ENCODE measurements around the gene RNASET2. TPM values are rescaled to one million over a fixed set of nuclear protein-coding genes. Genes with fewer than 3 reads are reported as not detected.

The RNASET2 gene
- total and polyA plus RNA-seq, 10 of the 15 experiments (the other 5 are each of a cell fraction or from before 2014, with no cell fraction given) = 5.5 to 225 (median 50.2) TPM

- no peak for TF ChIP-seq EGR1 (IDR thresholded peaks at IDR 0.05; ENCODE audit: borderline replicate concordance in 1 of 2, low read depth in 2 of 2, low read length in 2 of 2)
- no peak for TF ChIP-seq NFYB (IDR thresholded peaks at IDR 0.05; ENCODE audit: insufficient read depth, low read depth, low read length)
- TF ChIP-seq SRF (IDR thresholded peaks at IDR 0.05; ENCODE audit: low read depth in 2 of 2, low read length in 2 of 2) = no peak
- no peak for TF ChIP-seq EED (IDR thresholded peaks at IDR 0.05; ENCODE audit: low read depth)
- TF ChIP-seq ZBED1 (IDR thresholded peaks at IDR 0.05; ENCODE audit: borderline replicate concordance) = no peak
- TF ChIP-seq PAX5 (IDR thresholded peaks at IDR 0.05; ENCODE audit: borderline replicate concordance, low read depth, low read length) = no peak
- TF ChIP-seq EP300 (IDR thresholded peaks at IDR 0.05; ENCODE audit: borderline replicate concordance in 1 of 2, control insufficient read depth in 1 of 2, low read depth in 2 of 2, low read length in 2 of 2) = no peak
- no peak for TF ChIP-seq IRF4 (IDR thresholded peaks at IDR 0.05; ENCODE audit: low read depth, low read length)
- TF ChIP-seq ETV6 (conservative IDR thresholded peaks at IDR 0.05 in 1 of 2, IDR thresholded peaks at IDR 0.05 in 1 of 2; ENCODE audit: borderline replicate concordance in 1 of 2, low read depth in 1 of 2) = no peak
- TF ChIP-seq NR2F1 (conservative IDR thresholded peaks at IDR 0.05) = no peak
Observed at GRCh38 chr6:166932116-166932515, 24.2 kb downstream of the RNASET2 start (continued).

GRCh38 chr6:166931426-166931970, 24.9 kb downstream of the RNASET2 start:
- Histone ChIP-seq H3K4me1 (ENCODE audit: control insufficient read depth, insufficient read depth, low read length) (no peaks in the 10 kb centered on the region), H3K9me3 (replicated peaks; ENCODE audit: control insufficient read depth, insufficient read depth, low read length) (no peaks in the 10 kb centered on the region), H3K79me2 (ENCODE audit: control insufficient read depth, insufficient read depth, low read length) (no peaks in the 10 kb centered on the region), H4K20me1 (ENCODE audit: control insufficient read depth, insufficient read depth) (peaks cover 3% of the 10 kb centered on the region; the same call in 1 of the 2 replicates), H2AFZ (ENCODE audit: control insufficient read depth, low read depth, low read length) (no peak overlapping the region), H3K27ac (ENCODE audit: control insufficient read depth, insufficient read depth) (no peak overlapping the region), H3K4me3 (no peak overlapping the region), H3K27me3 (replicated peaks in 1 of 2; ENCODE audit: control insufficient read depth in 2 of 2, insufficient read depth in 2 of 2, low read length in 1 of 2) (no peaks in the 10 kb centered on the region), H3K4me2 (ENCODE audit: control insufficient read depth, insufficient read depth) (no peak overlapping the region), H3K36me3 (ENCODE audit: control insufficient read depth in 2 of 2, insufficient read depth in 2 of 2, low read length in 1 of 2) (peaks cover 36 to 58% of the 10 kb centered on the region in 2 experiments), H3K9ac (ENCODE audit: control insufficient read depth, insufficient read depth, low read length) (no peak overlapping the region)
- RAD21 ChIA-PET (ENCODE audit: unreplicated experiment) = interaction anchor here (0.9 kb wide), 1 partner anchor 57 kb away, joined by 4 read pairs; no protein-coding TSS in a partner anchor
- 88% methylated on average over 14 of the region's 14 CpGs for WGBS (ENCODE audit: insufficient coverage, insufficient replicate concordance, low lambda C conversion rate, missing lambda C conversion rate)
- TF ChIP-seq RB1 (IDR thresholded peaks at IDR 0.05; ENCODE audit: borderline replicate concordance) = no peak
- TF ChIP-seq JUNB (IDR thresholded peaks at IDR 0.05) = no peak
- TF ChIP-seq PAX5 (IDR thresholded peaks at IDR 0.05; ENCODE audit: borderline replicate concordance, low read depth, low read length) = no peak
- POLR2A ChIA-PET = interaction anchor here (0.6 kb wide), 1 partner anchor 17 kb away, joined by 12 read pairs; no protein-coding TSS in a partner anchor
- FAIRE-seq (no peak), DNase-seq (ENCODE audit: low read depth, low spot score) (no peak), ATAC-seq (no peak)
- SMC1A ChIA-PET (ENCODE audit: uncharacterized antibody, unreplicated experiment) = no interaction called here
- in situ Hi-C loops (cut with MboI) = no loop called here
- intact Hi-C loops (cut with micrococcal nuclease; ENCODE audit: unreplicated experiment) = no loop called here
- CTCF ChIA-PET = interaction anchor here (0.9 to 1.0 kb wide), 2 partner anchors 22 to 57 kb away, joined by 3 to 4 read pairs; no protein-coding TSS in a partner anchor
- TSS peak; percentile 52 for BruUV-seq (replicated peaks)

All from GM12878 (cell line).